ENCODE data around the gene THRB.
"Not testable (repeated sequence)": the region's sequence is repeated elsewhere in the genome, so short reads cannot be mapped to it uniquely, and the experiment has no call there.

Gene THRB

GRCh38 chr3:24437326-24437725 is 57.3 kb downstream of the THRB start:
- H3K4me1 ChIP-seq (ENCODE audit: insufficient read depth, low read length) = no peaks in the 10 kb centered on the region
- H3K9ac ChIP-seq (ENCODE audit: low read length) = no peak overlapping the region
- no peak overlapping the region for H3K4me3 ChIP-seq (ENCODE audit: low read depth in 1 of 2, low read length in 2 of 2)
- H3K27me3 ChIP-seq (ENCODE audit: control insufficient read depth in 1 of 2, insufficient read depth in 2 of 2, low read length in 2 of 2) = no peaks in the 10 kb centered on the region
- no peaks in the 10 kb centered on the region for H3K36me3 ChIP-seq (ENCODE audit: insufficient read depth, low read length)
- no peaks in the 10 kb centered on the region for H3K9me3 ChIP-seq (ENCODE audit: low read length)
- no peak overlapping the region for H3K27ac ChIP-seq (ENCODE audit: low read depth, low read length)

- no peaks in the 10 kb centered on the region for H3K9me3 ChIP-seq (ENCODE audit: low read length)
- H3K4me1 ChIP-seq (ENCODE audit: insufficient read depth, low read length) = no peaks in the 10 kb centered on the region
These were observed 59.1 kb downstream of the THRB start for GRCh38 chr3:24435584-24435983.

GRCh38 chr3:24434651-24435050 is 60.0 kb downstream of the THRB start:
- Histone ChIP-seq H3K4me3 (ENCODE audit: low read depth in 1 of 2, low read length in 2 of 2) (no peak overlapping the region), H3K9me3 (ENCODE audit: low read length) (no peaks in the 10 kb centered on the region), H3K36me3 (ENCODE audit: insufficient read depth, low read length) (no peaks in the 10 kb centered on the region), H3K27me3 (ENCODE audit: control insufficient read depth in 1 of 2, insufficient read depth in 2 of 2, low read length in 2 of 2) (no peaks in the 10 kb centered on the region), H3K27ac (ENCODE audit: low read depth, low read length) (no peak overlapping the region), H3K9ac (ENCODE audit: low read length) (no peak overlapping the region), H3K4me1 (ENCODE audit: insufficient read depth, low read length) (no peaks in the 10 kb centered on the region)

More at GRCh38 chr3:24435584-24435983, 59.1 kb downstream of the THRB start:
- Histone ChIP-seq H3K9ac (ENCODE audit: low read length) (no peak overlapping the region), H3K36me3 (ENCODE audit: insufficient read depth, low read length) (no peaks in the 10 kb centered on the region), H3K27me3 (ENCODE audit: control insufficient read depth in 1 of 2, insufficient read depth in 2 of 2, low read length in 2 of 2) (no peaks in the 10 kb centered on the region), H3K27ac (ENCODE audit: low read depth, low read length) (no peak overlapping the region), H3K4me3 (ENCODE audit: low read depth in 1 of 2, low read length in 2 of 2) (no peak overlapping the region)

GRCh38 chr3:24433838-24434591 is 60.6 kb downstream of the THRB start:
- Histone ChIP-seq H3K27me3 (ENCODE audit: control insufficient read depth in 1 of 2, insufficient read depth in 2 of 2, low read length in 2 of 2) (no peaks in the 10 kb centered on the region), H3K27ac (ENCODE audit: low read depth, low read length) (no peak overlapping the region), H3K9me3 (ENCODE audit: low read length) (no peaks in the 10 kb centered on the region), H3K4me3 (ENCODE audit: low read depth in 1 of 2, low read length in 2 of 2) (no peak overlapping the region), H3K4me1 (ENCODE audit: insufficient read depth, low read length) (no peaks in the 10 kb centered on the region), H3K9ac (ENCODE audit: low read length) (no peak overlapping the region), H3K36me3 (ENCODE audit: insufficient read depth, low read length) (no peaks in the 10 kb centered on the region)

- Histone ChIP-seq H3K27me3 (ENCODE audit: control insufficient read depth in 1 of 2, insufficient read depth in 2 of 2, low read length in 2 of 2) (no peaks in the 10 kb centered on the region), H3K9me3 (ENCODE audit: low read length) (no peaks in the 10 kb centered on the region), H3K27ac (ENCODE audit: low read depth, low read length) (no peak overlapping the region), H3K4me1 (ENCODE audit: insufficient read depth, low read length) (no peaks in the 10 kb centered on the region), H3K4me3 (ENCODE audit: low read depth in 1 of 2, low read length in 2 of 2) (no peak overlapping the region), H3K9ac (ENCODE audit: low read length) (no peak overlapping the region), H3K36me3 (ENCODE audit: insufficient read depth, low read length) (no peaks in the 10 kb centered on the region)
These were observed 61.7 kb downstream of the THRB start for GRCh38 chr3:24432989-24433388.

- no peak overlapping the region for H3K27ac ChIP-seq (ENCODE audit: low read depth, low read length)
- H3K4me1 ChIP-seq (ENCODE audit: insufficient read depth, low read length) = peaks cover 6% of the 10 kb centered on the region
- no peaks in the 10 kb centered on the region for H3K36me3 ChIP-seq (ENCODE audit: insufficient read depth, low read length)
- no peaks in the 10 kb centered on the region for H3K27me3 ChIP-seq (ENCODE audit: control insufficient read depth in 1 of 2, insufficient read depth in 2 of 2, low read length in 2 of 2)
- no peak overlapping the region for H3K4me3 ChIP-seq (ENCODE audit: low read depth in 1 of 2, low read length in 2 of 2)
- H3K9ac ChIP-seq (ENCODE audit: low read length) = no peak overlapping the region
- no peaks in the 10 kb centered on the region for H3K9me3 ChIP-seq (ENCODE audit: low read length)
These were observed 66.2 kb downstream of the THRB start for GRCh38 chr3:24428481-24428880.

GRCh38 chr3:24426896-24427295 is 67.8 kb downstream of the THRB start:
- Histone ChIP-seq H3K36me3 (ENCODE audit: insufficient read depth, low read length) (no peaks in the 10 kb centered on the region), H3K9me3 (ENCODE audit: low read length) (no peaks in the 10 kb centered on the region), H3K27me3 (ENCODE audit: control insufficient read depth in 1 of 2, insufficient read depth in 2 of 2, low read length in 2 of 2) (no peaks in the 10 kb centered on the region), H3K4me3 (ENCODE audit: low read depth in 1 of 2, low read length in 2 of 2) (no peak overlapping the region), H3K9ac (ENCODE audit: low read length) (no peak overlapping the region), H3K4me1 (ENCODE audit: insufficient read depth, low read length) (peaks cover 6% of the 10 kb centered on the region), H3K27ac (ENCODE audit: low read depth, low read length) (no peak overlapping the region)

GRCh38 chr3:24420829-24421228 is 73.8 kb downstream of the THRB start:
- not testable (repeated sequence) for H3K9ac ChIP-seq (ENCODE audit: low read length); H3K27ac ChIP-seq (ENCODE audit: low read depth, low read length); H3K27me3 ChIP-seq (ENCODE audit: control insufficient read depth in 1 of 2, insufficient read depth in 2 of 2, low read length in 2 of 2); H3K36me3 ChIP-seq (ENCODE audit: insufficient read depth, low read length); H3K4me3 ChIP-seq (ENCODE audit: low read depth in 1 of 2, low read length in 2 of 2); H3K9me3 ChIP-seq (ENCODE audit: low read length); H3K4me1 ChIP-seq (ENCODE audit: insufficient read depth, low read length)

GRCh38 chr3:24420224-24420623 is 74.4 kb downstream of the THRB start:
- H3K9me3 ChIP-seq (ENCODE audit: low read length) = no peaks in the 10 kb centered on the region
- peaks cover 10% of the 10 kb centered on the region for H3K4me1 ChIP-seq (ENCODE audit: insufficient read depth, low read length)
- no peak overlapping the region for H3K9ac ChIP-seq (ENCODE audit: low read length)
- H3K27me3 ChIP-seq (ENCODE audit: control insufficient read depth in 1 of 2, insufficient read depth in 2 of 2, low read length in 2 of 2) = no peaks in the 10 kb centered on the region
- H3K27ac ChIP-seq (ENCODE audit: low read depth, low read length) = no peak overlapping the region
- no peaks in the 10 kb centered on the region for H3K36me3 ChIP-seq (ENCODE audit: insufficient read depth, low read length)
- no peak overlapping the region for H3K4me3 ChIP-seq (ENCODE audit: low read depth in 1 of 2, low read length in 2 of 2)

GRCh38 chr3:24419067-24419791 is 75.4 kb downstream of the THRB start:
- H3K27ac ChIP-seq (ENCODE audit: low read depth, low read length) = no peak overlapping the region
- H3K36me3 ChIP-seq (ENCODE audit: insufficient read depth, low read length) = no peaks in the 10 kb centered on the region
- H3K9ac ChIP-seq (ENCODE audit: low read length) = no peak overlapping the region
- H3K27me3 ChIP-seq (ENCODE audit: control insufficient read depth in 1 of 2, insufficient read depth in 2 of 2, low read length in 2 of 2) = no peaks in the 10 kb centered on the region
- no peak overlapping the region for H3K4me3 ChIP-seq (ENCODE audit: low read depth in 1 of 2, low read length in 2 of 2)
- peaks cover 10% of the 10 kb centered on the region for H3K4me1 ChIP-seq (ENCODE audit: insufficient read depth, low read length)
- no peaks in the 10 kb centered on the region for H3K9me3 ChIP-seq (ENCODE audit: low read length)

- Histone ChIP-seq H3K36me3 (ENCODE audit: insufficient read depth, low read length) (no peaks in the 10 kb centered on the region), H3K9me3 (ENCODE audit: low read length) (no peaks in the 10 kb centered on the region), H3K27ac (ENCODE audit: low read depth, low read length) (no peak overlapping the region), H3K9ac (ENCODE audit: low read length) (no peak overlapping the region), H3K4me3 (ENCODE audit: low read depth in 1 of 2, low read length in 2 of 2) (no peak overlapping the region), H3K27me3 (ENCODE audit: control insufficient read depth in 1 of 2, insufficient read depth in 2 of 2, low read length in 2 of 2) (no peaks in the 10 kb centered on the region), H3K4me1 (ENCODE audit: insufficient read depth, low read length) (peaks cover 14% of the 10 kb centered on the region)
These were observed 76.9 kb downstream of the THRB start for GRCh38 chr3:24417730-24418129.

GRCh38 chr3:24416224-24416623 is 78.4 kb downstream of the THRB start:
- no peaks in the 10 kb centered on the region for H3K9me3 ChIP-seq (ENCODE audit: low read length)

More at GRCh38 chr3:24416224-24416623, 78.4 kb downstream of the THRB start:
- no peaks in the 10 kb centered on the region for H3K36me3 ChIP-seq (ENCODE audit: insufficient read depth, low read length)
- H3K9ac ChIP-seq (ENCODE audit: low read length) = no peak overlapping the region
- H3K27me3 ChIP-seq (ENCODE audit: control insufficient read depth in 1 of 2, insufficient read depth in 2 of 2, low read length in 2 of 2) = no peaks in the 10 kb centered on the region
- no peak overlapping the region for H3K4me3 ChIP-seq (ENCODE audit: low read depth in 1 of 2, low read length in 2 of 2)
- peaks cover 14% of the 10 kb centered on the region for H3K4me1 ChIP-seq (ENCODE audit: insufficient read depth, low read length)
- no peak overlapping the region for H3K27ac ChIP-seq (ENCODE audit: low read depth, low read length)

Data from muscle layer of colon (tissue), 2 donors.